Measurements from ENCODE around the gene RSPH1. TPM values are rescaled to one million over a fixed set of nuclear protein-coding genes. Genes with fewer than 3 reads are reported as not detected.

Gene RSPH1
- total RNA-seq, 1 experiment from 2014 or later: 1.5 TPM

DNA sequence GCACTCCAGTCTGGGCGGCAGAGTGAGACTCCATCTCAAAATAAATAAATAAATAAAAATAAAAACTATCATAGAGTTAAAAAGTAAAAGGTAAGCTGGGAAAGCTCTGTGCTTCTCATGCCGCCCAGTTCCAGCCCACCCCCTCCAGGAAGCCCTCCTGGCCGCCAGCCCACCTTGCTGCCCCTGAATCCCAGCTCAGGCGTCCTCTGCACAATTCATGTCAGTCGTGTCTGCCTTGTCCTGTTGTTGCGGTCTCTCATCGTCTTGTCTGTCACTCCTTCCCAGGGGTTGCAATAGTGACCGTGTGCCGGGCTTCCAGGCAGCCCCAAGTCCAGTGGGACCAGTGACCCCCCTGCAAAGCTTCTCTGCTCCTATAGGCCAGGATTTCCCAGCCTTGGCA lies 44.1 kb downstream of the RSPH1 start (continued):
- TF ChIP-seq, protein P1, sequence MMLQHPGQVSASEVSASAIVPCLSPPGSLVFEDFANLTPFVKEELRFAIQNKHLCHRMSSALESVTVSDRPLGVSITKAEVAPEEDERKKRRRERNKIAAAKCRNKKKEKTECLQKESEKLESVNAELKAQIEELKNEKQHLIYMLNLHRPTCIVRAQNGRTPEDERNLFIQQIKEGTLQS (IDR thresholded peaks at IDR 0.05): no peak
- TF ChIP-seq SP1 (IDR thresholded peaks at IDR 0.05; ENCODE audit: low read depth): no peak
- TF ChIP-seq, protein P2, sequence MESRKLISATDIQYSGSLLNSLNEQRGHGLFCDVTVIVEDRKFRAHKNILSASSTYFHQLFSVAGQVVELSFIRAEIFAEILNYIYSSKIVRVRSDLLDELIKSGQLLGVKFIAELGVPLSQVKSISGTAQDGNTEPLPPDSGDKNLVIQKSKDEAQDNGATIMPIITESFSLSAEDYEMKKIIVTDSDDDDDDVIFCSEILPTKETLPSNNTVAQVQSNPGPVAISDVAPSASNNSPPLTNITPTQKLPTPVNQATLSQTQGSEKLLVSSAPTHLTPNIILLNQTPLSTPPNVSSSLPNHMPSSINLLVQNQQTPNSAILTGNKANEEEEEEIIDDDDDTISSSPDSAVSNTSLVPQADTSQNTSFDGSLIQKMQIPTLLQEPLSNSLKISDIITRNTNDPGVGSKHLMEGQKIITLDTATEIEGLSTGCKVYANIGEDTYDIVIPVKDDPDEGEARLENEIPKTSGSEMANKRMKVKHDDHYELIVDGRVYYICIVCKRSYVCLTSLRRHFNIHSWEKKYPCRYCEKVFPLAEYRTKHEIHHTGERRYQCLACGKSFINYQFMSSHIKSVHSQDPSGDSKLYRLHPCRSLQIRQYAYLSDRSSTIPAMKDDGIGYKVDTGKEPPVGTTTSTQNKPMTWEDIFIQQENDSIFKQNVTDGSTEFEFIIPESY (IDR thresholded peaks at IDR 0.05; ENCODE audit: extremely low read depth, insufficient replicate concordance, low read length): no peak

DNA sequence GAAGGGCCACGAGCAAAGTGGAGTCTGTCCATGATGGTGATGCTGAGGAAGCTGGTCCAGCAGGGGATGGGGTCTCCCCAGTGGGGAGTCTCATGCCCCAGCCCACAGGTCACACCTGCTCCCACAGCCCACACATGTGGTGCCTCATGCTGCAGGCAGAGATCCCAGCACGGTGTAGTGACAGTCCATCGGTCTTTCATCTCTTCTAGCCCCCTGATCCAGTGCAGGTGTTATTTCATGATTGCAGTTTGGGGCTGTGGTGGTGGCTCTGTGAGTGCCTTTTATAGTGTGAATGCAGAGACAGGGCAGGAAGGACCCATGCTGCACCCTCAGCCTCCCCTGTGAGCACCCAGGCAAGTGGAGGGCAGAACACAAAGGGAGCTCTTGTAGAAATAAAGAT lies 47.3 kb downstream of the RSPH1 start:
- Histone ChIP-seq H3K27me3 (ENCODE audit: insufficient read depth, low read length) (no peaks in the 10 kb centered on the region), H4K20me1 (ENCODE audit: insufficient read depth) (no peaks in the 10 kb centered on the region), H3K9me3 (ENCODE audit: control insufficient read depth in 1 of 2, insufficient read depth in 1 of 2, low read depth in 1 of 2, low read length in 2 of 2) (no peaks in the 10 kb centered on the region), H3K4me2 (ENCODE audit: low read length) (no peak overlapping the region), H2AFZ (ENCODE audit: low read depth, low read length, poor library complexity, severe bottlenecking) (no peak overlapping the region), H3K27ac (ENCODE audit: low read depth, low read length) (no peak overlapping the region), H3K9me2 (ENCODE audit: insufficient read depth) (no peaks in the 10 kb centered on the region), H3K79me2 (ENCODE audit: insufficient read depth, low read length) (no peaks in the 10 kb centered on the region), H3K9ac (ENCODE audit: low read length) (no peak overlapping the region), H3K36me3 (ENCODE audit: control insufficient read depth in 1 of 2, insufficient read depth in 2 of 2, low read length in 2 of 2) (no peaks in the 10 kb centered on the region), H3K4me3 (replicated peaks in 1 of 2; ENCODE audit: low read depth in 1 of 2, low read length in 2 of 2) (no peak overlapping the region), H3K4me1 (ENCODE audit: control insufficient read depth in 1 of 2, insufficient read depth in 2 of 2, low read length in 2 of 2) (peaks cover 6 to 13% of the 10 kb centered on the region in 2 experiments)
- ChIA-PET POLR2A (no interaction called here), CTCF (no interaction called here), RAD21 (ENCODE audit: low non-redundant PET in 1 of 2, low total read pairs in 2 of 2, uncharacterized antibody in 2 of 2, unreplicated experiment in 2 of 2) (no interaction called here)
- DNase-seq (ENCODE audit: low read depth, low spot score): no peak
- no TSS peak for BruUV-seq (replicated peaks)
- ATAC-seq: no peak
- TF ChIP-seq, protein P2 (IDR thresholded peaks at IDR 0.05; ENCODE audit: extremely low read depth, insufficient replicate concordance, low read length): no peak
- TF ChIP-seq, protein P3, sequence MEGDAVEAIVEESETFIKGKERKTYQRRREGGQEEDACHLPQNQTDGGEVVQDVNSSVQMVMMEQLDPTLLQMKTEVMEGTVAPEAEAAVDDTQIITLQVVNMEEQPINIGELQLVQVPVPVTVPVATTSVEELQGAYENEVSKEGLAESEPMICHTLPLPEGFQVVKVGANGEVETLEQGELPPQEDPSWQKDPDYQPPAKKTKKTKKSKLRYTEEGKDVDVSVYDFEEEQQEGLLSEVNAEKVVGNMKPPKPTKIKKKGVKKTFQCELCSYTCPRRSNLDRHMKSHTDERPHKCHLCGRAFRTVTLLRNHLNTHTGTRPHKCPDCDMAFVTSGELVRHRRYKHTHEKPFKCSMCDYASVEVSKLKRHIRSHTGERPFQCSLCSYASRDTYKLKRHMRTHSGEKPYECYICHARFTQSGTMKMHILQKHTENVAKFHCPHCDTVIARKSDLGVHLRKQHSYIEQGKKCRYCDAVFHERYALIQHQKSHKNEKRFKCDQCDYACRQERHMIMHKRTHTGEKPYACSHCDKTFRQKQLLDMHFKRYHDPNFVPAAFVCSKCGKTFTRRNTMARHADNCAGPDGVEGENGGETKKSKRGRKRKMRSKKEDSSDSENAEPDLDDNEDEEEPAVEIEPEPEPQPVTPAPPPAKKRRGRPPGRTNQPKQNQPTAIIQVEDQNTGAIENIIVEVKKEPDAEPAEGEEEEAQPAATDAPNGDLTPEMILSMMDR (IDR thresholded peaks at IDR 0.05 in 2 of 3, conservative IDR thresholded peaks at IDR 0.05 in 1 of 3; ENCODE audit: borderline replicate concordance in 1 of 3, insufficient read depth in 1 of 3, low read depth in 2 of 3, low read length in 2 of 3): no peak
- TF ChIP-seq POLR2A (IDR thresholded peaks at IDR 0.05; ENCODE audit: borderline replicate concordance, extremely low read depth, insufficient read depth, insufficient read length) (no peak), POLR2AphosphoS5 (IDR thresholded peaks at IDR 0.05; ENCODE audit: low read depth, low read length) (no peak), CEBPB (IDR thresholded peaks at IDR 0.05; ENCODE audit: low read depth) (no peak), CBX3 (IDR thresholded peaks at IDR 0.05; ENCODE audit: low read depth) (no peak), SIN3A (IDR thresholded peaks at IDR 0.05; ENCODE audit: low read depth) (no peak), ELF1 (IDR thresholded peaks at IDR 0.05; ENCODE audit: borderline replicate concordance, low read depth) (no peak), EZH2 (IDR thresholded peaks at IDR 0.05) (no peak), YY1 (IDR thresholded peaks at IDR 0.05; ENCODE audit: extremely low read depth, insufficient replicate concordance, low read depth, low read length) (no peak), SP1 (IDR thresholded peaks at IDR 0.05; ENCODE audit: low read depth) (no peak), SRF (IDR thresholded peaks at IDR 0.05; ENCODE audit: low read depth) (no peak), EGR1 (IDR thresholded peaks at IDR 0.05; ENCODE audit: low read depth) (no peak), RAD21 (IDR thresholded peaks at IDR 0.05; ENCODE audit: low read depth) (no peak), JUND (IDR thresholded peaks at IDR 0.05) (no peak), EZH2phosphoT487 (IDR thresholded peaks at IDR 0.05; ENCODE audit: borderline replicate concordance) (no peak), ZNF274 (IDR thresholded peaks at IDR 0.05; ENCODE audit: low read depth, low read length) (no peak), ZFX (IDR thresholded peaks at IDR 0.05) (no peak)
- TF ChIP-seq, protein P4, sequence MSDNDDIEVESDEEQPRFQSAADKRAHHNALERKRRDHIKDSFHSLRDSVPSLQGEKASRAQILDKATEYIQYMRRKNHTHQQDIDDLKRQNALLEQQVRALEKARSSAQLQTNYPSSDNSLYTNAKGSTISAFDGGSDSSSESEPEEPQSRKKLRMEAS (IDR thresholded peaks at IDR 0.05): no peak
- TF ChIP-seq, protein P1 (IDR thresholded peaks at IDR 0.05): no peak
- intact Hi-C loops (cut with micrococcal nuclease): loop anchor here (5.0 kb wide), 1 partner anchor 836 kb away; no protein-coding TSS in a partner anchor
